Omental fat pad (tissue), 4 donors: ENCODE measurements around the gene MAP4K4. TPM values are rescaled to one million over a fixed set of nuclear protein-coding genes. Genes with fewer than 3 reads are reported as not detected.

Experiments
- ATAC-seq: fragments of 150-250 bp; one replicate; pipeline ENCODE4 v1.9.1; 2016; ENCODE audit warnings: mild to moderate bottlenecking, moderate library complexity; ENCODE audit not compliant: low FRiP score
- DNase-seq: peaks from one replicate; pipeline ENCODE4 v3.0.0-alpha.2; 2019; ENCODE audit warnings: low spot score
- CTCF ChIP-seq, 3 donors: fragments of 450-650 bp; IDR thresholded peaks; one replicate each; pipeline ENCODE4 v1.5.1; 2016 to 2017; ENCODE audit warnings: antibody characterized with exemption in 3 of 3, mild to moderate bottlenecking in 3 of 3, moderate library complexity in 2 of 3
- total RNA-seq, 4 donors: library from RNA; depleted of rRNA; stranded (reverse); fragments of >200 nt; gene quantifications; one replicate each; pipeline ENCODE4 v1.1.0, GENCODE V29; 2016

MAP4K4 gene
- total RNA-seq, 4 donors from 2014 or later = 85.9 to 199 (median 110) TPM

GRCh38 chr2:101806123-101806522 lies 108.6 kb downstream of the MAP4K4 start:
- no peak for ATAC-seq

DNA sequence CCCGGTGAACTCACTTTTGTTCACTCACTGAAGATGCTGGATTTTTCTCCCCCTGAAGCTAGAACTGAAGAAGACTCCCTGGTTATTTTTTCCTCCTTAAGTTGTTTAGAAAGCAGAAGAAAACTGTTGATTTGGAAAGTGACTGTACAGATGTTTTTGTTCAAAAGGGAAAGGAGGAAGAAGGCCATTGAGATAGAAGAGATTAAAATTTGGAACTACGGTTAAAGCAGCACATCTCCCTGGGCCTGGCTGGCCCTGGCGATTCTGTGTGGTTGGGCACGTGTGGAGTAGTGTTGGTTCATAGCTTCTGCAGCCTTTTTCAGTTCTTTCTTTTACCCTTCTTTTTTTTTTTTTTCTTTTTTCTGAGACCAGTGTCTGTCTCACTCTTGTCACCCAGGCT lies 109.2 kb downstream of the MAP4K4 start:
- no peak for TF ChIP-seq CTCF (IDR thresholded peaks at IDR 0.05)
- DNase-seq (no peak), ATAC-seq (no peak)

More at GRCh38 chr2:101806123-101806522, 108.6 kb downstream of the MAP4K4 start:
- no peak for TF ChIP-seq CTCF (IDR thresholded peaks at IDR 0.05)
- no peak for DNase-seq

DNA sequence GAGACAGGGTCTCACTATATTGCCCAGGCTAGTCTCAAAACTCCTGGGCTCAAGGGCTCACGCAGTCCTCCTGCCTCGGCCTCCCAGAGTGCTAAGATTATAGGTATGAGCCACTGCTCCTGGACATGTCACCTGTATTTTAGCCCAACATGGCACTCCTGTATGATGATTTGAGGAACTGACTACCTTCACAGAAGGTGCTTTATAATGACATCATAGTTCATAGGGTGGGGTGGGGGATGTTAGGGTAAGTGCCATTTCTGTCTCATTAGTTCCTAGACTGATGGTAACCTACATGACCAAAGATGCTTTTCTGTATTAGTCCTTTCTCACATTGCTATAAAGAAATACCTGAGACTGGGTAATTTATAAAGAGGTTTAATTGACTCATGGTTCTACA lies 109.7 kb downstream of the MAP4K4 start:
- no peak for TF ChIP-seq CTCF (IDR thresholded peaks at IDR 0.05)
- ATAC-seq (no peak), DNase-seq (no peak)

DNA sequence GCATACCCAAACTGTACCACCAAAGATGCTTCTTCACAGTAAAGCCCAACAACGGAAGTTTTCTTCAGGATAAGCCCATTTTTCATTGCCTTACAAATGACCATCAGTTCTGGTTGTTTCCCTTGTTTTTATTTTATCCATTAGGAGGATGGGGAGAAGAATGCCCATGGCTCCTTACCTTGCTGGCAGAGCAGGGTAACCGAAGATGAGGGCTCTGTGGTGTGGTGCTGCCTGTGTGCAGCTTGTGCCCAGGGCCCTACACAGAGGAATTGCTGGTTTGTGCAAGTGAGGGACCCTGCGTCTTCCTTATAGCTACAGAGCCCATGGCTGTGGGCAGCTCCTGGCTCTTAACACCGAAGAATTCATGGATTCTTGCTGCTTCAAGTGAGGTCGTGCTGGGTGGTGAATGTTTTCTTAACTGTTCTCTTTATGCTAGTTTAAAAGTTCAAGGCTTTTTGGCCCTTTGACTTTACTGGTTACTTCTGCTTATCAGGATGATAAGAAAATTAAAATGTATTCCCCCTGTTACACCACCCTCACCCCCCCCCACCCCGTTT lies 110.6 kb downstream of the MAP4K4 start:
- ATAC-seq (no peak), DNase-seq (no peak)
- no peak for TF ChIP-seq CTCF (IDR thresholded peaks at IDR 0.05)

DNA sequence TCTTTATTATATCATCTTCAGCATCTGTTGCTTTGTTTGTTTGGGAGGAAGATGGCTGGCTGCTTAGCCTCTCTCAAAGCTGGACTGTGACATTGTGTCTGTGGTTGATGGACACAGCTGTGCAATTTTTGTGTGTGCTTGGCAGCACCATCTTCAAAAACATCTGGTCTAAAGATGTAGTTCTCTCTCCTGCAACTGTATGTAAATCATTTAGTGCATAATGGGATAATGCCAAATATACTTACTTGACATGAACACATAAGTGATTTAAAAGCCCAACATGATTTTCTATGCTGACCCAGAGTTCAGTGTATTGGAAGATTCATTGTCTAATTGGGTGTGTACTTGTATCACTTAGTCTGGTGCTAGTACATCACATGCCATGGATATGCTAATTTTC lies 112.2 kb downstream of the MAP4K4 start:
- TF ChIP-seq CTCF (IDR thresholded peaks at IDR 0.05) = no peak
- no peak for ATAC-seq
- no peak for DNase-seq

DNA sequence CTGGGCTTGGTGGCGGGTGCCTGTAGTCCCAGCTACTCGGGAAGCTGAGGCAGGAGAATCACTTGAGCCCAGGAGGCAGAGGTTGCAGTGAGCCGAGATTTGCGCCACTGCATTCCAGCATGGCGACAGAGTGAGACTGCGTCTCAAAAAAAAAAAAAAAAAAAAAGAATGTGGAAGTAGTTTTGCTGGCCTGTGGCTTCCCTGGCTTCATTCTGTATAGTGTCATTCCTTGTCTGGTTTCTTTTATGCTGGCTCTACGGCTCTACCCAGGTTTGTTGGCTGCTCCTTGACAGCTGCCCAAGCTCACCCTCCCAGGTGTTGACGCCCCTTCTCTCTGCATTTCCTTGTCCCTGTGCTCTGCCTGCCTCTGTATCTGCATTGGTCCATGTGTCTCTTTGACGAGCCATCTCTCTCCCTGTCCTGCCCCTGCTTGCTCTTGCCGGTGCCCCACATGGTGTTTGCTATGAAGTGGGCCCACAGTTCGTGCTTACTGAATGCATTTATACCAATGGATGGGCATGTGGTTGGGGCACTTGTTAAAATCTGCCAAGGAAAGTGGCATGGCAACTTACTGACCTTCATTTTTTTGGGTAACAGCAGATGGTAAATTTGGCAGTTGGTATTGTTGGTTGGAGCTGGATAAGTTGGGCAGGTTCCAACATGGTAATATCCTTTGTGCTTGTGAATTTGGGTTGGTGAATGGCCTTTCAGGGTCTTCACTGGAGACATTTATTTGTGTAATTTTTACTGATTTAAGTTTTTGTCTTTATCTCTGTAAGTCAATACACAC lies 113.9 kb downstream of the MAP4K4 start:
- no peak for DNase-seq
- no peak for ATAC-seq
- no peak for TF ChIP-seq CTCF (IDR thresholded peaks at IDR 0.05)

DNA sequence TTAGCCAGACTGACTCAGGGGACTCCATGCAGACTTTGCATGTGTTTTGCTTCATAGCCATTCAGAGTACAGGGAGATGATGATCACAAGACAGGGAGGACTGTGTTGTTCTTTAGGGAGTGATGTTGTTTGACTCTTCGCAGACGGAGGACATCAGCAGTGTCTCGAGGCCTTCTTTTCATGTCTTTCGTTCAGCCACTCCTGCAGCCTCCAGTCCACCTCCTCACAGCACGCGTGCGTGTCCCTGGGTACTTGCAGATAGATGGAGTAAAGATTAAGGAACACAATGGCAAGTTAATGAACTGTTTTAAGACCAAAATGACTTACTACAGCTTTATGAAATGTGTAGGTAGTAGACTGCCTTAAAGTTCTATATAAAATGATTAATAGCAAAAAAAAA lies 114.7 kb downstream of the MAP4K4 start:
- ATAC-seq = no peak
- TF ChIP-seq CTCF (IDR thresholded peaks at IDR 0.05) = no peak
- no peak for DNase-seq
